Measurements from ENCODE around the gene PSMC4.

The PSMC4 gene

DNA sequence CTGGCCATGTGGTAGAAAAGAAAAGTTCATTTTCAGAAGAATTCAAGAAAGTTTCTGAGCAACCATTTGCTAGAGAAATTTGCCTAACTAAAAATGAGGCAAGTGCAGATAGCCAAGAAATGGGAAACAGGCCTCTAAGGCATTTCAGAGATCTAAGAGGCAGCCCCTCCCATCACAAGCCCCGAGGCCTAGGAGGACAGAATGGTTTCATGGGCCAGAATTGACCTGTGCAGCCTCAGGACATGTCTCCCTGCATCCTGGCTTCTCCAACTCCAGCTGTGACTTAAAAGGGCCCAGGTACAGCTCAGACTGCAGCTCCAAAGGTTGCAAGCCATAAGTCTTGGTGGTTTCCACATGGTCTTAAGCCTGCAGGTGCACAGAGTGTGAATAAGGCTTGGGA is 22.6 kb downstream of the PSMC4 start:
- no peak for DNase-seq (ENCODE audit: extremely low read depth, low read depth)

DNA sequence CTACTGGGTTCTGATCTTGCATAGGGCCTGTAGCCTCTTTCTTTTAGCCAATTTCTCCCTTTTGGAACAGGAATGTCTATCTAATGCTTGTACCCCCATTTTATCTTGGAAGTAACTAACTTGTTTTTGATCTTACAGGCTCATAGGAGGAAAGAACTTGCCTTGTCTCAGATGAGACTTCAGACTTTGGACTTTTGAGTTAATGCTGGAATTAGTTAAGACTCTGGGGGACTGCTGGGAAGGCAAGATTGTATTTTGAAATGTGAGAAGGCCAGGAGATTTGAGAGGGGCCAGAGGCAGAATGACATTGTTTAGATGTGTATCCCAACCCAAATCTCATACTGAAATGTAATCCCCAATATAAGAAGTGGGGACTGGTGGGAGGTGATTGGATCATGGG is 23.4 kb downstream of the PSMC4 start:
- TF ChIP-seq, protein P1, sequence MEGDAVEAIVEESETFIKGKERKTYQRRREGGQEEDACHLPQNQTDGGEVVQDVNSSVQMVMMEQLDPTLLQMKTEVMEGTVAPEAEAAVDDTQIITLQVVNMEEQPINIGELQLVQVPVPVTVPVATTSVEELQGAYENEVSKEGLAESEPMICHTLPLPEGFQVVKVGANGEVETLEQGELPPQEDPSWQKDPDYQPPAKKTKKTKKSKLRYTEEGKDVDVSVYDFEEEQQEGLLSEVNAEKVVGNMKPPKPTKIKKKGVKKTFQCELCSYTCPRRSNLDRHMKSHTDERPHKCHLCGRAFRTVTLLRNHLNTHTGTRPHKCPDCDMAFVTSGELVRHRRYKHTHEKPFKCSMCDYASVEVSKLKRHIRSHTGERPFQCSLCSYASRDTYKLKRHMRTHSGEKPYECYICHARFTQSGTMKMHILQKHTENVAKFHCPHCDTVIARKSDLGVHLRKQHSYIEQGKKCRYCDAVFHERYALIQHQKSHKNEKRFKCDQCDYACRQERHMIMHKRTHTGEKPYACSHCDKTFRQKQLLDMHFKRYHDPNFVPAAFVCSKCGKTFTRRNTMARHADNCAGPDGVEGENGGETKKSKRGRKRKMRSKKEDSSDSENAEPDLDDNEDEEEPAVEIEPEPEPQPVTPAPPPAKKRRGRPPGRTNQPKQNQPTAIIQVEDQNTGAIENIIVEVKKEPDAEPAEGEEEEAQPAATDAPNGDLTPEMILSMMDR (IDR thresholded peaks at IDR 0.05; ENCODE audit: low read depth, low read length) = no peak
- DNase-seq (ENCODE audit: extremely low read depth, low read depth) = no peak

More for the DNA sequence above, 22.6 kb downstream of the PSMC4 start:
- TF ChIP-seq, protein P1 (IDR thresholded peaks at IDR 0.05; ENCODE audit: low read depth, low read length) = no peak

DNA sequence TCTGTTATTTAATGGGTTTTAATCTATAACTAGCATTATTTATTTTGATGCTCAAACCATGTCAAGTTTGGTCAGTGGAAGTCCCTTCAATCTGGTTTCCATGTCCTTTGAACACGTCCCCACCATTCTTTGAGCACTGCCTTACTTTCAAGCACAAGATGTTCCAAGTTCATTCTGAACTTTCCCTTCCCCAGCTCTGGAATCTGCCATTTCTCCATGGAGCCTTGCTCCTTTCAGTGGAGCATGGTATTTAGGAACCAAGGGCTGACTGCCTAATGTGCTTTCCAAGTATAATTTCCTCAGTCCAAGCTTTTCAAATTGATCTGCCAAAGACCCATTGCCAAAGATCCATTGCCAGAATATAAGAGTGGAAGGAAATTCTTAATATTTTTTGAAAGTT is 24.8 kb downstream of the PSMC4 start:
- DNase-seq (ENCODE audit: extremely low read depth, low read depth) = no peak

DNA sequence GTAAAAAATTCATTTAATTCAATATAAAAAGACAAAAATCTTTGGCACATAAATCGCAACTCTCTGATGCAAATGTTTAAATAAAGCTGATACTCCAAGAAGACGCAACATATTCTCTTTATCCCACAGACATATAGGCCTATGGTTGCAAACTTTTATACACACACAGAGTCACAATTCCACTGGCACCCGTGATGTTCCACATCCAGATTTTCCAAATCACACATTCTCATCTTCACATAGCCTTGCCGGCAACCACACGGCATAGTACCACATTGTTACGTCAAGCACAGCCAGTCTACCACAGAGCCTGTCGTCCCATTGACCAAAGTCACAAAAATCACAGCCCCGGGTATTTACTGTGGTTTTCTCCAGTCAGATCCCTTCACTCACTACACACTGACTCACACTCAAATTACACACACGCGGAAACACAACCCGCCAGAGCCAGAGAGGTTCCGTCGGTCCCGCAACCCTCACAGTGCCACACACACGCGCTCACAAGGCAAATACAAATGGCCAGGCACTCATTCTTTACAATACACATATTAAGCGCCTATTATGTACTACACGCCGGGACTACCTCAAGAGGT is 25.3 kb downstream of the PSMC4 start:
- TF ChIP-seq, protein P1 (IDR thresholded peaks at IDR 0.05; ENCODE audit: low read depth, low read length) = no peak
- peak; percentile 5 for DNase-seq (ENCODE audit: extremely low read depth, low read depth)

More for the DNA sequence above, 24.8 kb downstream of the PSMC4 start:
- TF ChIP-seq, protein P1 (IDR thresholded peaks at IDR 0.05; ENCODE audit: low read depth, low read length) = no peak

DNA sequence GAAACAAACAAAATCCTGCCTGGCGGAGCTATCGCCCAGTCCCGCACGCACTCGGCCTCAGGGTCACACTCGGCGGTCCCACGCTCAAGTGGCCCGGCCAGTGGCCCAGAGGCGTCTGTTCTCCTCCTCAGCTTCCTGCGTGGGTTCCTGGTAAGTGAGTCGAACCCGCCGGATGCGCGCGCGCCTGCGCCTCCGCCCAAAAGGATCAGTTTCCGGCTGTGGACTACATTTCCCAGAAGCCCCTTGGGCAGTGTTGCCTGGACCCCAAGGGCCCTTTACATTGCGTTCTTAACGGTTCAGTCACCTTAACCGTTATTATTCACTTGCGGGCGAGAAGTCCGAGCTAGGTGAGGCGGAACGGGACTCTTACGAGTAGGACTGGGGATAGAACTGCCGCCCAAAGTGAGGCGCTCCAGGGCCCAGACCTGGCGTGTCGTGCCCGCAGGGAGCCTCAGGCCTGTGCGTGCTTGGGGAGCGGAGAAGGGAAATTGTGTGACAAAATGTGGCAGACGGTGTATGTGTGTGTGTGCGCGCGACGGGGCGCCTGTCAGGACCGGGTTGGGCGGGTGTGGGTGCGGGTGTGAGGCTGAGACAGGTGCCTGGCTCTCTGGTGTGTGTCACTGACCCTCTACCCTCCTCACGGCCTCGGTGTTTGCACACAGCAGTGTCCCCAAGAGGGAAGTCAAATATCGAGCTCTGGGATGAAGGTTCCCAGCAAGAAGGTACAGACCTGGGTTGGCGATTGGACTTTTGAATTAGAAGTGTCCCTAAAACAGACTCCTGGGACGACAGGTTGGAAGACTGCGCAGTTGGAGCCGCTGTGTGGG is 26.1 kb downstream of the PSMC4 start, which contains the start of gene ZNF546:
Gene ZNF546 (plus strand): TSS at position 250 of the 827 bp plus-strand sequence. CDS start 1,267 bp downstream, outside the sequence.
- peak; percentile 69 for DNase-seq (ENCODE audit: extremely low read depth, low read depth)
- TF ChIP-seq, protein P1 (IDR thresholded peaks at IDR 0.05; ENCODE audit: low read depth, low read length) = no peak

DNA sequence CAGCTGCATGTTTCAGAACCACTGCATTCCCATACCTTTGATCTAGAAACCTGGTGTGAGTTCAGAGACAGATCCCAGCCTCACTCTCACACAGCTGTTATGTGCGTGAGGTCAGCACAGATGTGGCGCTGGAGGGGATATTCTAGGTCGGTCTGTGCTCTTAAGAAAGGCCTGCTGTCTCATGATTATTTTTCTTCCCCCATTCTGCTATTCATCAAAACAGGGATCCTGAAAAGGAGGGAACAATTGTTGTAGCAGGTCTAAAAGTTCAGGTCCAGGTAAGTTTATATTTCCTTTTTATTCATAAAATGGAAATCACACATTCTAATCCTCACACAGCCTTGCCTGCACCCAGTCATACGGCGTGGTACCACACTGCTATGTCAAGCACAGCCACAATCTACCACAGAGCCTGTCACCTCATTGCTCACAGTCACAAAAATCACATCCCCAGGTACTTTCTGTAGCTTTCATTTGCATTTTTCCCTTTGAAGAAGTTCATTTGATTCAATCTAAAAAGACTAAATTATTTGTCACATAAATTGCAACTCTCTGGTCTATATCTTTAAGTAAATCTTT is 26.8 kb downstream of the PSMC4 start:
- DNase-seq (ENCODE audit: extremely low read depth, low read depth) = no peak
- TF ChIP-seq, protein P1 (IDR thresholded peaks at IDR 0.05; ENCODE audit: low read depth, low read length) = no peak

DNA sequence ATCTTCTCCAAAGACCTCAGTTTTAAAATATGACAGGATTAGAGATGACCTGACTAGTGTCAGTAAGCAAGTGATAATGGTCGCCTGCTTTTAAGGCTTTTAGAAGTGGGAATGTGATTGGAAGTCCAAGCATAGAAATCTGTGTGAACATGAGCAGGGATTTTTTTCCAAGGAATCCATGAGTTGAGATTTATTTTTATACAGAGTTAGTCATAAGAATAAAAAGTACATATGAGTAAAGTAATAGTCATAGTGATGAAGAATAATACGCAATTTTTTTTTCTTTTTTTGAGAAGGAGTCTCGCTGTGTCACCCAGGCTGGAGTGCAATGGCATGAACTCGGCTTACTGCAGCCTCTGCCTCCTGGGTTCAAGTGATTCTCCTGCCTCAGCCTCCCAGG is 27.5 kb downstream of the PSMC4 start:
- DNase-seq (ENCODE audit: extremely low read depth, low read depth) = no peak

More for the DNA sequence above, 27.5 kb downstream of the PSMC4 start:
- TF ChIP-seq, protein P1 (IDR thresholded peaks at IDR 0.05; ENCODE audit: low read depth, low read length) = no peak
